Peyer's patch (tissue), 4 donors: ENCODE results near the gene CTLA4.

Source experiments
- CTCF ChIP-seq, 6 experiments: fragments of 450-650 bp in 4 of 6; fragments of 200-600 bp in 2 of 6; sonication (generic) in 1 of 6; IDR thresholded peaks; one replicate each; pipeline ENCODE4 v1.5.1; 2017 to 2019; ENCODE audit warnings: antibody characterized with exemption in 6 of 6, mild to moderate bottlenecking in 3 of 6, moderate library complexity in 1 of 6
- POLR2A ChIP-seq, 2 donors: fragments of 450-650 bp; IDR thresholded peaks; one replicate each; pipeline ENCODE4 v1.5.1; 2017; ENCODE audit warnings: antibody characterized with exemption in 2 of 2, mild to moderate bottlenecking in 2 of 2, moderate library complexity in 2 of 2

DNA sequence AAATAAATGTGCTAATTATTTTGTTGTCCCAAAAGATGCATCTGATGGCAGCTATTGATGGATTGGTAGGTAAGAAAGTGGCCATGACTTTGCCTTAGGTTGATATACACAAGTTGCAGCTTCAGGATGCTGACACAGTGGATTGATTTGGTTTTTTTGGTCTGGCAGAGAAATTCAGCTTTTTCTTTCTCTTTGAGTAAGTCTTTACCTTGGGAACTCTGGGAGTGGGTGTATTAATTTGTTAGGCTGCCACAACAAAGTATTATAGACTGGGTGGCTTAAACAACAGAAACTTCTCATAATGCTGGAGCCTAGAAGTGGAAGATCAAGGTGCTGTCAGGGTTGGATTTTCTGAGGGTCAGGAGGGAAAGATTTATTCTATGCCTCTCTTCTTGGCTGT lies 49.2 kb downstream of the CTLA4 start:
- no peak for TF ChIP-seq POLR2A (IDR thresholded peaks at IDR 0.05)
- no peak for TF ChIP-seq CTCF (IDR thresholded peaks at IDR 0.05)
